Fibroblast of mammary gland (primary cell): ENCODE measurements around the gene CCDC198.
A peak's percentile ranks its signal among the peaks of the same experiment; 100 is the strongest.

Source experiments
- DNase-seq: peaks from one replicate; pipeline ENCODE4 v3.0.0-alpha.2; 2010; ENCODE audit warnings: low read depth
- H3K4me3 ChIP-seq: 2 replicates; pipeline ENCODE4 v1.5.1; 2011; ENCODE audit warnings: low read depth, mild to moderate bottlenecking, low read length, moderate library complexity; ENCODE audit not compliant: control insufficient read depth
- CTCF ChIP-seq: conservative IDR thresholded peaks from 2 replicates; pipeline ENCODE4 v1.5.1; 2011; ENCODE audit warnings: low read depth, low read length, inconsistent platforms; ENCODE audit not compliant: control insufficient read depth, insufficient read depth

CCDC198 gene

DNA sequence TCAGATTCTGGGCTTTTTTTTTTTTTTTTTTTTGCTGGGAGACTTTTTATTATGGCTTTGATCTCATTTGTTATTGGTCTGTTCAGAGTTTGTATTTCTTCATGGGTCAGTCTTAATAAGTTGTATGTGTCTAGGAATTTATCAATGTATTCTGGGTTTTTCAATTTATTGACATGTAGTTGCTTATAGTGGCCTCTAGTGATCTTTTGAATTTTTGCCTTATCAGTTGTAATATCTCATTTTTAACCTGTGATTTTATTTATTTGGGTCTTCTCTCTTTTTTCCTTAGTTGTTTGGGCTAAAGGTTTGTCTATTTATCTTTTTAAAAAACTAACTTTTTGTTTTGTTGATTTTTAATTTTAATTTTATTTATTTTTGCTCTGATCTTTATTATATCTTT lies 57.7 kb downstream of the CCDC198 start:
- H3K4me3 ChIP-seq: no peak overlapping the region
- peak; percentile 12 for TF ChIP-seq CTCF
- no peak for DNase-seq

GRCh38 chr14:57420986-57421385 lies 72.7 kb downstream of the CCDC198 start:
- H3K4me3 ChIP-seq: no peak overlapping the region
- peak; percentile 34 for DNase-seq
- TF ChIP-seq CTCF: no peak

- no peak for TF ChIP-seq CTCF
- no peak overlapping the region for H3K4me3 ChIP-seq
Measured at GRCh38 chr14:57420033-57420432, 73.6 kb downstream of the CCDC198 start.

More at GRCh38 chr14:57420033-57420432, 73.6 kb downstream of the CCDC198 start:
- DNase-seq: no peak
